MCF 10A (cell line): ENCODE results near the gene ARMS2. TPM values are rescaled to one million over a fixed set of nuclear protein-coding genes. Genes with fewer than 3 reads are reported as not detected.

Source experiments
- Bru-seq: library from RNA; stranded (reverse); fragments of 400-500 nt; gene quantifications from one replicate; lab custom pipeline; 2021; lab: Mats Ljungman, UMichigan
- BruChase-seq, 2 experiments: library from RNA; stranded (reverse); fragments of 400-500 nt; gene quantifications; one replicate each; lab custom pipeline; 2021; lab: Mats Ljungman, UMichigan
- BruUV-seq: library from RNA; stranded (reverse); fragments of 400-500 nt; replicated peaks from 2 replicates; lab custom pipeline; 2021; lab: Mats Ljungman, UMichigan
- CTCF ChIA-PET: fragments of 300-600 bp; sonication (Branson Sonifier 250); formaldehyde crosslinking; extraction: SDS; loops from one replicate; lab custom pipeline; 2021; ENCODE audit warnings: antibody characterized with exemption, inconsistent platforms; lab: Yijun Ruan, JAX
- POLR2A ChIA-PET: fragments of 300-600, 350-650 bp; sonication (Branson Sonifier 250); formaldehyde crosslinking; extraction: SDS; loops from one replicate; lab custom pipeline; 2020; ENCODE audit warnings: antibody characterized with exemption, inconsistent platforms; lab: Yijun Ruan, JAX
- DNase-seq: peaks from one replicate; pipeline ENCODE4 v3.0.0-alpha.2; 2018; ENCODE audit not compliant: unreplicated experiment
- H3K27ac Mint-ChIP-seq: one replicate; pipeline ENCODE4 v1.8.0; 2022; ENCODE audit warnings: mild to moderate bottlenecking, low read depth, mixed read lengths; ENCODE audit not compliant: unreplicated experiment
- H3K27me3 Mint-ChIP-seq: one replicate; pipeline ENCODE4 v1.8.0; 2022; ENCODE audit warnings: mixed read lengths; ENCODE audit not compliant: insufficient read depth, unreplicated experiment
- H3K36me3 Mint-ChIP-seq: one replicate; pipeline ENCODE4 v1.8.0; 2022; ENCODE audit warnings: mild to moderate bottlenecking, moderate library complexity, mixed read lengths; ENCODE audit not compliant: insufficient read depth, unreplicated experiment
- H3K4me1 Mint-ChIP-seq: one replicate; pipeline ENCODE4 v1.8.0; 2022; ENCODE audit warnings: mixed read lengths; ENCODE audit not compliant: insufficient read depth, unreplicated experiment
- H3K4me3 Mint-ChIP-seq: one replicate; pipeline ENCODE4 v1.8.0; 2022; ENCODE audit warnings: mild to moderate bottlenecking, moderate library complexity, mixed read lengths; ENCODE audit not compliant: unreplicated experiment
- H3K9me3 Mint-ChIP-seq: one replicate; pipeline ENCODE4 v1.8.0; 2022; ENCODE audit warnings: mixed read lengths; ENCODE audit not compliant: unreplicated experiment
- intact Hi-C: fragments of 100-400 bp; cut with micrococcal nuclease; formaldehyde crosslinking; loops from 2 replicates; pipeline ENCODE4 v1.14.1; 2022
- long read RNA-seq: library from polyadenylated mRNA; stranded (forward); transcript quantifications from one replicate; pipeline ENCODE4 v2.0.0, GENCODE V29; 2022
- total RNA-seq: library from RNA; stranded (reverse); gene quantifications from 2 replicates; pipeline ENCODE4 v1.2.3, GENCODE V29; 2022
- TF ChIP-seq, protein P1 (sequence below): fragments of 200-600 bp; IDR thresholded peaks from one replicate; pipeline ENCODE4 v1.8.0; 2022; ENCODE audit warnings: antibody characterized with exemption, mild to moderate bottlenecking; ENCODE audit not compliant: unreplicated experiment

ARMS2 gene, protein sequence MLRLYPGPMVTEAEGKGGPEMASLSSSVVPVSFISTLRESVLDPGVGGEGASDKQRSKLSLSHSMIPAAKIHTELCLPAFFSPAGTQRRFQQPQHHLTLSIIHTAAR
- not detected in 2 replicates for total RNA-seq
- Bru-seq, nascent RNA, result percentile 21 among the genes with signal in this experiment
- BruChase-seq, experiment 1, labeled RNA remaining after a 6-hour chase, result percentile 44 among the genes with signal in this experiment
- BruChase-seq, experiment 2, labeled RNA remaining after a 2-hour chase, result percentile 30 among the genes with signal in this experiment
- long read RNA-seq, result 0 reads

DNA sequence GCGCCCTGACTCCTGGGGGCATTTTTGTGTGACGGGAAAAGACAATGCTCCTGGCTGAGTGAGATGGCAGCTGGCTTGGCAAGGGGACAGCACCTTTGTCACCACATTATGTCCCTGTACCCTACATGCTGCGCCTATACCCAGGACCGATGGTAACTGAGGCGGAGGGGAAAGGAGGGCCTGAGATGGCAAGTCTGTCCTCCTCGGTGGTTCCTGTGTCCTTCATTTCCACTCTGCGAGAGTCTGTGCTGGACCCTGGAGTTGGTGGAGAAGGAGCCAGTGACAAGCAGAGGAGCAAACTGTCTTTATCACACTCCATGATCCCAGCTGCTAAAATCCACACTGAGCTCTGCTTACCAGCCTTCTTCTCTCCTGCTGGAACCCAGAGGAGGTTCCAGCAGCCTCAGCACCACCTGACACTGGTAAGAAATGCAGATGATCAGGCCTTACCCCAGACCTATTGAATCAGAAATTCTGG is at the start of gene ARMS2:
Gene ARMS2, plus strand, starts transcription at position 51 of the 478 bp plus-strand sequence. Its CDS starts 75 bp downstream, at position 126.
- no peaks in the 10 kb centered on the region for H3K27me3 Mint-ChIP-seq
- no peaks in the 10 kb centered on the region for H3K9me3 Mint-ChIP-seq
- H3K4me1 Mint-ChIP-seq, result peaks cover 7% of the 10 kb centered on the region
- BruUV-seq, result no TSS peak
- no peak within 1 kb of the TSS for H3K27ac Mint-ChIP-seq
- intact Hi-C loops, result no loop called here
- peaks cover 4% of the 10 kb centered on the region for H3K36me3 Mint-ChIP-seq
- no peak within 1 kb of the TSS for H3K4me3 Mint-ChIP-seq
- TF ChIP-seq, protein P1, sequence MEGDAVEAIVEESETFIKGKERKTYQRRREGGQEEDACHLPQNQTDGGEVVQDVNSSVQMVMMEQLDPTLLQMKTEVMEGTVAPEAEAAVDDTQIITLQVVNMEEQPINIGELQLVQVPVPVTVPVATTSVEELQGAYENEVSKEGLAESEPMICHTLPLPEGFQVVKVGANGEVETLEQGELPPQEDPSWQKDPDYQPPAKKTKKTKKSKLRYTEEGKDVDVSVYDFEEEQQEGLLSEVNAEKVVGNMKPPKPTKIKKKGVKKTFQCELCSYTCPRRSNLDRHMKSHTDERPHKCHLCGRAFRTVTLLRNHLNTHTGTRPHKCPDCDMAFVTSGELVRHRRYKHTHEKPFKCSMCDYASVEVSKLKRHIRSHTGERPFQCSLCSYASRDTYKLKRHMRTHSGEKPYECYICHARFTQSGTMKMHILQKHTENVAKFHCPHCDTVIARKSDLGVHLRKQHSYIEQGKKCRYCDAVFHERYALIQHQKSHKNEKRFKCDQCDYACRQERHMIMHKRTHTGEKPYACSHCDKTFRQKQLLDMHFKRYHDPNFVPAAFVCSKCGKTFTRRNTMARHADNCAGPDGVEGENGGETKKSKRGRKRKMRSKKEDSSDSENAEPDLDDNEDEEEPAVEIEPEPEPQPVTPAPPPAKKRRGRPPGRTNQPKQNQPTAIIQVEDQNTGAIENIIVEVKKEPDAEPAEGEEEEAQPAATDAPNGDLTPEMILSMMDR, result no peak
- POLR2A ChIA-PET, result interaction anchor here (0.6 to 1.9 kb wide), 4 partner anchors 10 to 41 kb away, joined by 3 to 5 read pairs (median 4); no protein-coding TSS in a partner anchor
- no peak for DNase-seq
- CTCF ChIA-PET, result interaction anchor here (0.7 to 1.6 kb wide), 6 partner anchors 15 to 157 kb away, joined by 3 to 6 read pairs (median 4); no protein-coding TSS in a partner anchor

DNA sequence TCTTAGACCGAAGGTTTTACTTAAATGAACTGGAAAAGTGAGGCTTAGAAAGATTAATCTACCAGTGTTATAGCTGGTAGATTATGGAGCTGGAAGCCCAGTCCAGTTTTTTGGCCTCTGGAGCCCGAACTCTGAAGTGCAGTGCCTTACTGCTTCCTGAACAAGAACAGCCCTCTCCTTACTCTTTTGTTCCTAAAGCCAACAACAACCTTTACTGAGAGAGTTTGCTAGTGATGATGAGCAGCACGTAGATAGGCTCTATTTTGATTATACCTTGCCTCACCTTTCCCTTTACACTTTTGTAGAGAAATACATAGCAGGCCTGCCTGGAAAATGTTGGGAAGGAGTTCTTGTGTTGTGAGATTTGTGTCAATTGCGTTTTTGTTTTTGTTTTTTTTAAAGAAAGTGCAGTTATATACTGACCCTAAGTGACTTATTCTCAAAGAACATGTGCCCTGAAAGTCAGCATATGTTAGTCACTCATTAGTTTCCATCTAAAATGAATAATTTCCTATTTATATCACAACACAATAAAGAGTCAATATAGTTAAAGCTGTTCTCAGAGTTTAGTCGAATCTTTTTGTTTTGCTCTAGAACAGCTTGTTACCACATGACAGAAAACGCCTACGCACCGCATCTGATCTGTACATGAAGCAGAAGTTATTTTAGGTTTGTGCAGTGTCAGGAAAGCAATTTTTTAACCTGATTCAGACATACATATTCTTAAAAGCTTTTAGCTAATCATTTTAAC is 46.9 kb upstream of the ARMS2 start:
- intact Hi-C loops, result no loop called here
- Mint-ChIP-seq H3K4me3 (no peak overlapping the region), H3K36me3 (peaks cover 36% of the 10 kb centered on the region), H3K9me3 (no peaks in the 10 kb centered on the region), H3K27me3 (no peaks in the 10 kb centered on the region), H3K27ac (peak overlapping the region; percentile 36), H3K4me1 (peaks cover 5% of the 10 kb centered on the region)
- ChIA-PET POLR2A (interaction anchor here (0.6 to 1.4 kb wide), 4 partner anchors 12 to 48 kb away, joined by 3 to 5 read pairs (median 4); partner anchors contain the start of gene PLEKHA1), CTCF (interaction anchor here (0.7 kb wide), 1 partner anchor 169 kb away, joined by 3 read pairs; no protein-coding TSS in a partner anchor)
- DNase-seq, result no peak
- BruUV-seq, result no TSS peak
- TF ChIP-seq, protein P1, result no peak

DNA sequence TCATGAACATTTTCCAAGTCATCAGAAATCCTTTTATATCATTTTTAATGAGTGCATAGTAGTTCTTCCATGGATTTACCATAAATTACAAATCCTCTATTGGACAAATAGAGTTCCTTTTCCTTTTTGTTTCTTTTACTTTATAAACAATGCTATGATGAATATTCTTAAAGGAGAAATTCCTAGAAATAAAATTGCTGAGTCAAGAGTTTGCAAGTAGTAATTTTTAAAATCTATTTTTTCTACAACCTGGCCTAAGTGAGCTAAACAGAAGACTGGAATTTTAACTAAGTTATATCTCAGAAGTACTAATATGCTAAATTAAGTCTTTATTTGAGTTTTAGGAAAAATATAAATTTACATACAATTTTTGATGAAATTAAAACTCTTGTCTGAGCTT is 41.1 kb upstream of the ARMS2 start:
- Mint-ChIP-seq H3K27me3 (no peaks in the 10 kb centered on the region), H3K27ac (no peak overlapping the region), H3K36me3 (peaks cover 62% of the 10 kb centered on the region), H3K4me1 (peaks cover 3% of the 10 kb centered on the region), H3K4me3 (no peak overlapping the region), H3K9me3 (no peaks in the 10 kb centered on the region)
- TF ChIP-seq, protein P1, result no peak
- intact Hi-C loops, result no loop called here
- ChIA-PET CTCF (interaction anchor here (2.2 kb wide), 1 partner anchor 152 kb away, joined by 5 read pairs; no protein-coding TSS in a partner anchor), POLR2A (interaction anchor here (0.7 to 0.9 kb wide), 2 partner anchors 13 to 312 kb away, joined by 3 read pairs; no protein-coding TSS in a partner anchor)
- no peak for DNase-seq
- no TSS peak for BruUV-seq
